ENCODE measurements around the gene TRAK1. TPM values are rescaled to one million over a fixed set of nuclear protein-coding genes. Genes with fewer than 3 reads are reported as not detected.

TRAK1 gene
- total RNA-seq, 1 donor from 2014 or later: 36.8 TPM

DNA sequence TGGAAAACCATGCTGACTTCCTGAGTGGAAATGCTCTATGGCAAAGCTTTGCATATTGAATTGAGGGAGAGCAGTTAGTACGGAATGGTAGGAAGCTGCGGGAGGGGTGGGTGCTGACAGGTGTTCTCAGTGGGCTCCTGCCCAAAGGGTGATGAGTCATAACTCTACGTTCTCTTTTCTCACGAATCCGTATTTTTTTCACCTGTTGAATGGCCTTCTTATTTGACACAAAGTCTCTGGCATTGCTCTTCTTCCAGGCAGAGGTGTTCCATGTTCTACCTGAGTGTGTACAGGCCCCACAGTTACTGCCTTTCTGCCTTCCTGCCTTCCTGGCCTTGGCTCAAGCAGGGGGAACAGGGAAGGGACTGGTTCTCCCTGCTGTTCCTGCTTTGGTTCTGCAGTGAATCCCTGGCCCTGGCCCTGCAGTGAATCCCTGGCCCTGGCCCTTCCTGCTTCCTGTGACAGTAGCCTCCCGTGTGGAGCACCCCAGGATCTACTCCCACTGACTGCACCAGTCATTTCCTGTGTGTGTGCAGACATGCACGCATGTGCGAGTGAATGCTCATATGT is 31.9 kb downstream of the TRAK1 start:
- TF ChIP-seq POLR2AphosphoS5 (IDR thresholded peaks at IDR 0.05; ENCODE audit: insufficient read depth in 1 of 2, low read depth in 1 of 2): no peak
- Histone ChIP-seq H3K9me3 (no peaks in the 10 kb centered on the region), H3K36me3 (peaks cover 0 to 21% of the 10 kb centered on the region in 2 donors), H3K4me3 (no peak overlapping the region), H3K27me3 (no peaks in the 10 kb centered on the region), H3K4me1 (peaks cover 51% of the 10 kb centered on the region), H3K27ac (peak overlapping the region; percentile 3)
- DNase-seq (ENCODE audit: extremely low spot score in 2 of 2): peak in 1 of 2 donors; percentile 77
- intact Hi-C loops (cut with DNase I): no loop called here

DNA sequence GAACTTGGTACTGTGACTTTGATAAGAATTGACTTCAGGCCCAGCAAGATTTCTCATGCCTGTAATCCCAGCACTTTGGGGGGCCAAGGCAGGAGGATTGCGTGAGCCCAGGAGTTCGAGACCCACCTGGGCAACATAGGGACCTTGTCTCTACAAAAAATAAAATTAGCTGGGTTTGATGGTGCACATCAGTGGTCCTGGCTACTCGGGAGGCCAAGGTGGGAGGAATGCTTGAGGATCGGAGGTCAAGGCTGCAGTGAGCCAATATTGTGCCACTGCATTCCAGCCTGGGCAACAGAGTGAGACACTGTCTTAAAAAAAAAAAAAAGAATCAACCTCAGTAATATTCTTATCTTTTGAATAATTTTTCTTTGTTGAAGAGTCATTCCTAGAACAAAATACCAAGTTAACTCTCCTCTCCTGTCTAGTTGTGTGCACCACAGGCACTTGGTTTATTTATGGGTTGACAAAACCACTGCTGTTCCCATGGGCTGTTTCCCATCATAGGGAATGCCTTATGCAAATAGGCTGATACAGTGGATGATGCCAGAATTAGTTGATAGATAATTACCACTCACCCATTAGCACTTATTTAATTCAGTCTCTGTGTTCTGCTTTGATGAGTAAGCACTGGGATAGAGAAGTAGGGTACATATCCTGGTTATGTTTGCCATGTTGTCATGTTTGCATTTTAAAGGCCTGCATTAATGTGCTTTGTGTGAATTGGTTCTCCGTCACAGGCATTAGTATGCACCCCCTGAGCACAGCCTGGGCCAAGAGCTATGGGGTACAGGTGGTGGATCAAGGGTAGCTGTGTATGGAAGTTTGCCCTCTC is 32.9 kb downstream of the TRAK1 start:
- Histone ChIP-seq H3K4me3 (no peak overlapping the region), H3K9me3 (no peaks in the 10 kb centered on the region), H3K4me1 (peaks cover 44% of the 10 kb centered on the region), H3K27ac (no peak overlapping the region), H3K27me3 (no peaks in the 10 kb centered on the region), H3K36me3 (peaks cover 0 to 24% of the 10 kb centered on the region in 2 donors)
- no peak for TF ChIP-seq POLR2A (IDR thresholded peaks at IDR 0.05)
- DNase-seq (ENCODE audit: extremely low spot score in 2 of 2): peak in 1 of 2 donors; percentile 72
- intact Hi-C loops (cut with DNase I): no loop called here

DNA sequence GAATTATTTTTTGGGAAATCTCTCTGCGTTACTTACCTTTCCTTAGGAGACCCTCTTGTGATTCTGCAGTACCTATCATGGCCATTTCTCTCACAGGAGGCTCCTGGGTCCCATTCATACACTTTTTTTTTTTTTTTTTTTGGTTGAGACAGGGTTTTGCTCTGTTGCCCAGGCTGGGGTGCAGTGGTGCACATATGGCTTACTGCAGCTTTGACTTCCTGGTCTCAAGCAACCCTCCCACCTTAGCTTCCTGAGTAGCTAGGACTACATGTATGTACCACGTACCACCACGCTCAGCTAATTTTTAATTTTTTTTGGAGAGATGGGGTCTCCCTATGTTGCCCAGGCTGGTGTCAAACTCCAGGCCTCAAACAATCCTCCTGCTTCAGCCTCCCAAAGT is 36.1 kb downstream of the TRAK1 start:
- Histone ChIP-seq H3K9me3 (no peaks in the 10 kb centered on the region), H3K4me3 (no peak overlapping the region), H3K27me3 (no peaks in the 10 kb centered on the region), H3K36me3 (peaks cover 0 to 24% of the 10 kb centered on the region in 2 donors), H3K4me1 (peaks cover 15% of the 10 kb centered on the region), H3K27ac (no peak overlapping the region)
- intact Hi-C loops (cut with DNase I): no loop called here
- TF ChIP-seq POLR2AphosphoS5 (IDR thresholded peaks at IDR 0.05; ENCODE audit: insufficient read depth in 1 of 2, low read depth in 1 of 2) (no peak), POLR2A (IDR thresholded peaks at IDR 0.05) (no peak)
- TF ChIP-seq, protein P1, sequence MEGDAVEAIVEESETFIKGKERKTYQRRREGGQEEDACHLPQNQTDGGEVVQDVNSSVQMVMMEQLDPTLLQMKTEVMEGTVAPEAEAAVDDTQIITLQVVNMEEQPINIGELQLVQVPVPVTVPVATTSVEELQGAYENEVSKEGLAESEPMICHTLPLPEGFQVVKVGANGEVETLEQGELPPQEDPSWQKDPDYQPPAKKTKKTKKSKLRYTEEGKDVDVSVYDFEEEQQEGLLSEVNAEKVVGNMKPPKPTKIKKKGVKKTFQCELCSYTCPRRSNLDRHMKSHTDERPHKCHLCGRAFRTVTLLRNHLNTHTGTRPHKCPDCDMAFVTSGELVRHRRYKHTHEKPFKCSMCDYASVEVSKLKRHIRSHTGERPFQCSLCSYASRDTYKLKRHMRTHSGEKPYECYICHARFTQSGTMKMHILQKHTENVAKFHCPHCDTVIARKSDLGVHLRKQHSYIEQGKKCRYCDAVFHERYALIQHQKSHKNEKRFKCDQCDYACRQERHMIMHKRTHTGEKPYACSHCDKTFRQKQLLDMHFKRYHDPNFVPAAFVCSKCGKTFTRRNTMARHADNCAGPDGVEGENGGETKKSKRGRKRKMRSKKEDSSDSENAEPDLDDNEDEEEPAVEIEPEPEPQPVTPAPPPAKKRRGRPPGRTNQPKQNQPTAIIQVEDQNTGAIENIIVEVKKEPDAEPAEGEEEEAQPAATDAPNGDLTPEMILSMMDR (IDR thresholded peaks at IDR 0.05): no peak
- no peak for DNase-seq (ENCODE audit: extremely low spot score in 2 of 2)

DNA sequence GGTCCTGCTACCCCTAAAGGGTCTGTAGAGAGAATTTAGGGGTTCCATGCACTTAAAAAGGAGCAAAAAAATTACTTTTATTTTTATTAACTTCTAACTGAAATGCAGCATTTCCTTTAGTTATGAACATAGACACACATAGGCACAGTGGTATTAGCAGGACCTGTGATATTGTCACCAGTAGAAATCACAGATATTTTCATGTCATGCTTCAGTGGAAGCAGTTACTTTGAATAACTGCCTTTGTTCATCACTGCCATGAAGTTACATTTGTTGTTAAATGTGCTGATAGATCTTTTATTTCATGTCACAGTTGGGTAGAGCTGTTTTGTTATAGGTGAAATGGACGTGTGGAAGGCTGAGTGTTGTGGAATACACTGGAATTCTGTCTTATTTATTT is 37.4 kb downstream of the TRAK1 start:
- no peak overlapping the region for H3K27ac ChIP-seq
- TF ChIP-seq, protein P1 (IDR thresholded peaks at IDR 0.05): no peak
- TF ChIP-seq POLR2A (IDR thresholded peaks at IDR 0.05) (no peak), POLR2AphosphoS5 (IDR thresholded peaks at IDR 0.05; ENCODE audit: insufficient read depth in 1 of 2, low read depth in 1 of 2) (no peak)
- no peak overlapping the region for H3K4me3 ChIP-seq
- H3K4me1 ChIP-seq: peaks cover 2% of the 10 kb centered on the region
- no peaks in the 10 kb centered on the region for H3K27me3 ChIP-seq
- no peak for DNase-seq (ENCODE audit: extremely low spot score in 2 of 2)
- no peaks in the 10 kb centered on the region for H3K9me3 ChIP-seq
- peaks cover 0 to 24% of the 10 kb centered on the region in 2 donors for H3K36me3 ChIP-seq
- intact Hi-C loops (cut with DNase I): no loop called here

DNA sequence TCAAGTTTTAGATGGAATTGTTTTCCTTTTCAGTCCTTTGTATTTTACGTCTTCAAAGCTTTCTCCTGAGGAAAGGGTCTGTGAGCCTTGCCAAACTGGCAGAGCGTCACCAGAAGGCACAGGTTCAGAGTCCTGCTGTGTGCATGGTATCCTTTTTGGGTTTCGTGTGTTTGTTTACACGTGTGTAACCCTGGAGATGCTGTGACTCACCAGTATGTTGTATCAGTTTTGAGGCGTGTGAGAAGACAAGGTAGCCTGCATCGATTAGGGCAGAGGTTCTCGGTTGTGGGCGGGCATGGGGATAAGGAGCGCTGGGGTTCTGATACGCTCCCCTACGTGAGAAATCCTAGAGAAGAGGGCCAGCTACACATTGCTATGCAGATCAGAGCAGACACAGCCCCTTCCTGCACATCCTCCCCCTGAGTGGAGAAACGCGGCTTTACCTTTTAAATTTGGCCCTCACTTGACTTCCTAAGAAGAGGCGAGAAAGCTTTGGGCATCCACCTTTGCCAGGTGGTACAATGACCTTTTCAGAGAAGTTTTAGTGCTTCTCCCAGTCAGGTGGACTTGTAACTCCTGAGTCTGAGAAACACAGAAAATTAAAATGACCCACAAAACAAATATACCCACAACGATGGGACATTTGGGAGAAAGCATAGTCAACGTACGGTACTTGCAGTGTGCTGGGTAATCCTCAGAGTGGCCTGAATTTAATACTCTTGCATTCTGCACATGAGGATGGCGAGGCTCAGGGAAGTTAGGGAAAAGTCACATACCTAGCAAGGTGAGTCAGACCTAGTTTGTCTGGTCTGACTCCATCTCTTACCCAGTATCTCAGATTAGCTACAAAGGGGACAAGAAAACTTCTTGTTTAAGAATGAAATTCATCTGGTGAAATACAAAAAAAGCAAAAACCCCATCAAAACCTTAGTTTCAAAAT is 38.1 kb downstream of the TRAK1 start:
- intact Hi-C loops (cut with DNase I): no loop called here
- DNase-seq (ENCODE audit: extremely low spot score in 2 of 2): no peak
- no peaks in the 10 kb centered on the region for H3K9me3 ChIP-seq
- H3K27me3 ChIP-seq: no peaks in the 10 kb centered on the region
- H3K27ac ChIP-seq: no peak overlapping the region
- no peak overlapping the region for H3K4me3 ChIP-seq
- H3K4me1 ChIP-seq: no peaks in the 10 kb centered on the region
- H3K36me3 ChIP-seq: peaks cover 0 to 24% of the 10 kb centered on the region in 2 donors
- TF ChIP-seq, protein P1 (IDR thresholded peaks at IDR 0.05): no peak
- no peak for TF ChIP-seq POLR2AphosphoS5 (IDR thresholded peaks at IDR 0.05; ENCODE audit: insufficient read depth in 1 of 2, low read depth in 1 of 2)
- TF ChIP-seq POLR2A (IDR thresholded peaks at IDR 0.05): no peak

All from vagina (tissue), 2 donors.